T-cell (primary cell): ENCODE data around the gene SERPINA6. TPM values are rescaled to one million over a fixed set of nuclear protein-coding genes. Genes with fewer than 3 reads are reported as not detected.
"Not testable (repeated sequence)": the region's sequence is repeated elsewhere in the genome, so short reads cannot be mapped to it uniquely, and the experiment has no call there.

Experiments
- ATAC-seq, 4 experiments: fragments of 200-7000 bp in 3 of 4; fragments of 150-1000 bp in 1 of 4; cut with Tn5 transposase; replicated peaks in 1 of 4; 1 replicate in 3 of 4; 2 replicates in 1 of 4; pipeline ENCODE4 v1.10.0; 2021; ENCODE audit warnings: moderate library complexity in 3 of 4, mild to moderate bottlenecking in 2 of 4, moderate number of reproducible peaks in 1 of 4
- CTCF ChIA-PET, 2 donors: fragments of 300-600 bp; sonication (Branson Sonifier 250); formaldehyde crosslinking; loops; one replicate each; lab custom pipeline; 2022; ENCODE audit warnings: antibody characterized with exemption in 2 of 2; lab: Charles Lee
- POLR2A ChIA-PET, 2 donors: fragments of 300-600 bp; sonication (Branson Sonifier 250); formaldehyde crosslinking; loops; one replicate each; lab custom pipeline; 2022; ENCODE audit warnings: antibody characterized with exemption in 2 of 2; lab: Charles Lee
- DNase-seq, 35 experiments: peaks; one replicate each; pipeline versions ENCODE4 v3.0.0 to v3.0.0-alpha.2; 2013 to 2023
- H3K27ac ChIP-seq: one replicate; pipeline ENCODE4 v1.5.1; 2013; ENCODE audit warnings: low read length
- H3K27me3 ChIP-seq, 2 experiments: replicated peaks in 1 of 2; 1 replicate in 1 of 2; 2 replicates in 1 of 2; pipeline versions ENCODE4 v1.6.1 to v1.7.0; 2013; ENCODE audit warnings: low read length in 1 of 2, mixed read lengths in 1 of 2; ENCODE audit not compliant: control insufficient read depth in 2 of 2, insufficient read depth in 2 of 2; ENCODE audit errors: extremely low read depth in 1 of 2
- H3K36me3 ChIP-seq, 2 donors: 1 replicate in 1 of 2; 2 replicates in 1 of 2; pipeline versions ENCODE4 v1.6.1 to v1.7.0; 2013; ENCODE audit warnings: low read length in 1 of 2; ENCODE audit not compliant: control insufficient read depth in 2 of 2, insufficient read depth in 1 of 2; ENCODE audit errors: extremely low read depth in 1 of 2
- H3K4me1 ChIP-seq, 2 experiments: 1 replicate in 1 of 2; 2 replicates in 1 of 2; pipeline versions ENCODE4 v1.6.1 to v1.7.0; 2013; ENCODE audit warnings: low read length in 2 of 2, mixed read lengths in 1 of 2; ENCODE audit not compliant: insufficient read depth in 2 of 2, control insufficient read depth in 1 of 2; ENCODE audit errors: extremely low read depth in 1 of 2
- H3K4me3 ChIP-seq, 2 donors: 1 replicate in 1 of 2; 2 replicates in 1 of 2; pipeline versions ENCODE4 v1.5.1 to v1.7.0; 2013; ENCODE audit warnings: mild to moderate bottlenecking in 2 of 2, low read length in 1 of 2, moderate library complexity in 1 of 2; ENCODE audit not compliant: control insufficient read depth in 1 of 2; ENCODE audit errors: extremely low read depth in 1 of 2
- H3K9me3 ChIP-seq: 2 replicates; pipeline ENCODE4 v1.7.0; 2013
- H3K27ac Mint-ChIP-seq, 2 donors: one replicate each; pipeline ENCODE4 v1.8.0; 2020 to 2021; ENCODE audit warnings: mild to moderate bottlenecking in 2 of 2, mixed read lengths in 2 of 2
- H3K27me3 Mint-ChIP-seq, 2 donors: one replicate each; pipeline ENCODE4 v1.8.0; 2021 to 2022; ENCODE audit warnings: mixed read lengths in 2 of 2
- H3K36me3 Mint-ChIP-seq: one replicate; pipeline ENCODE4 v1.8.0; 2021; ENCODE audit warnings: mixed read lengths
- H3K4me1 Mint-ChIP-seq, 3 donors: one replicate each; pipeline ENCODE4 v1.8.0; 2020 to 2022; ENCODE audit warnings: mixed read lengths in 3 of 3, mild to moderate bottlenecking in 1 of 3
- H3K4me3 Mint-ChIP-seq, 3 donors: one replicate each; pipeline ENCODE4 v1.8.0; 2020 to 2022; ENCODE audit warnings: mild to moderate bottlenecking in 3 of 3, mixed read lengths in 3 of 3, moderate library complexity in 3 of 3
- H3K9me3 Mint-ChIP-seq, 3 donors: one replicate each; pipeline ENCODE4 v1.8.0; 2020 to 2022; ENCODE audit warnings: mixed read lengths in 3 of 3
- WGBS: methylation state at CpG from one replicate; pipeline ENCODE4 v1.1.5; 2013; ENCODE audit warnings: missing lambda C conversion rate; ENCODE audit not compliant: insufficient coverage; 5-methylcytosine and 5-hydroxymethylcytosine counted together
- total RNA-seq, 35 experiments: library from RNA in 6 of 35; stranded (reverse) in 6 of 35; fragments of 120-200 nt in 1 of 35; gene quantifications; one replicate each; pipeline versions ENCODE4 v1.2.1 to v1.2.4 and lab custom pipeline; 2013 to 2026

Gene SERPINA6
- total RNA-seq, 5 donors from 2014 or later (not counting 1 experiment from before 2014, with no cell fraction given): not detected

GRCh38 chr14:94264195-94264594 is 58.9 kb downstream of the SERPINA6 start:
- Mint-ChIP-seq H3K9me3 (peaks cover 8 to 24% (median 15%) of the 10 kb centered on the region in 3 donors), H3K27me3 (peaks cover 14 to 15% of the 10 kb centered on the region in 2 donors)
- H3K36me3 ChIP-seq, H3K4me3 Mint-ChIP-seq, H3K4me3 ChIP-seq, H3K27ac Mint-ChIP-seq, H3K27me3 ChIP-seq, DNase-seq, H3K27ac ChIP-seq, POLR2A ChIA-PET, H3K36me3 Mint-ChIP-seq, ATAC-seq, H3K4me1 ChIP-seq, H3K9me3 ChIP-seq, H3K4me1 Mint-ChIP-seq: not testable (repeated sequence)
- CTCF ChIA-PET: interaction anchor here in 1 of 2 donors (0.5 kb wide), 1 partner anchor 1471 kb away, joined by 5 read pairs; no protein-coding TSS in a partner anchor
- WGBS: 88% methylated on average over 1 of the region's 3 CpGs

Other genes with a start within 250 kb of the SERPINA6 start
- 100 to 1,000 TPM; 258 to 448 (median 265) TPM for gene DDX24, start 242.1 kb downstream of the SERPINA6 start, total RNA-seq
- 10 to 100 TPM in 3 of 5 donors, 1 to 10 TPM in 2; 7.1 to 10.4 (median 10.0) TPM for gene IFI27L1, start 242.0 kb downstream of the SERPINA6 start, total RNA-seq
- gene IFI27, start 212.6 kb downstream of the SERPINA6 start, total RNA-seq: 1 to 10 TPM; 1.6 to 6.1 (median 1.8) TPM
- 10 to 100 TPM; 18.2 to 37.4 (median 27.7) TPM for gene IFI27L2, start 193.7 kb downstream of the SERPINA6 start, total RNA-seq
- gene PPP4R4, start 149.0 kb downstream of the SERPINA6 start, total RNA-seq: 1 to 10 TPM in 3 of 5 donors, under 1 TPM in 2; 0.41 to 2.5 (median 1.3) TPM
- under 1 TPM in 1 of 5 donors, not detected in 4; 0.15 TPM for gene SERPINA10, start 30.1 kb downstream of the SERPINA6 start, total RNA-seq
- not detected for gene SERPINA2, start 43.4 kb upstream of the SERPINA6 start, total RNA-seq
- gene SERPINA1, start 65.3 kb upstream of the SERPINA6 start, total RNA-seq: 10 to 100 TPM in 1 of 5 donors, 1 to 10 TPM in 3, under 1 TPM in 1; 0.63 to 11.1 (median 6.7) TPM
- not detected for gene SERPINA11, start 129.5 kb upstream of the SERPINA6 start, total RNA-seq
- not detected for gene SERPINA9, start 152.9 kb upstream of the SERPINA6 start, total RNA-seq
- not detected for gene SERPINA12, start 186.1 kb upstream of the SERPINA6 start, total RNA-seq
- gene SERPINA4, start 238.1 kb upstream of the SERPINA6 start, total RNA-seq: under 1 TPM in 1 of 5 donors, not detected in 4; 0.22 TPM